HEK293T (cell line): ENCODE results near the gene BAHD1.
A peak's percentile ranks its signal among the peaks of the same experiment; 100 is the strongest.

ENCODE experiments used
- CTCF ChIA-PET: fragments of 350-600 bp; formaldehyde crosslinking; extraction: SDS; loops from one replicate; lab custom pipeline; 2021; ENCODE audit warnings: antibody characterized with exemption, inconsistent platforms; lab: Yijun Ruan, JAX
- POLR2A ChIA-PET: fragments of 350-600 bp; formaldehyde crosslinking; extraction: SDS; loops from one replicate; lab custom pipeline; 2020; ENCODE audit warnings: antibody characterized with exemption, inconsistent platforms; lab: Yijun Ruan, JAX
- DNase-seq: peaks from one replicate; pipeline ENCODE4 v3.0.0; 2012; ENCODE audit warnings: mixed read lengths; ENCODE audit errors: extremely low spot score
- ARNT ChIP-seq: fragments of 450-650 bp; IDR thresholded peaks from 2 replicates; pipeline ENCODE4 v1.6.1; 2017; ENCODE audit warnings: mild to moderate bottlenecking
- BHLHE40 ChIP-seq: fragments of 450-650 bp; IDR thresholded peaks from 2 replicates; pipeline ENCODE4 v1.6.1; 2016; ENCODE audit warnings: mild to moderate bottlenecking, moderate library complexity, borderline replicate concordance
- CTBP1 ChIP-seq: fragments of 450-650 bp; IDR thresholded peaks from 2 replicates; pipeline ENCODE4 v1.6.1; 2016; ENCODE audit warnings: borderline replicate concordance
- ELF4 ChIP-seq: fragments of 450-650 bp; IDR thresholded peaks from 2 replicates; pipeline ENCODE4 v1.6.1; 2017; ENCODE audit warnings: antibody characterized with exemption
- FOXA1 ChIP-seq: fragments of 450-650 bp; IDR thresholded peaks from 2 replicates; pipeline ENCODE4 v1.6.1; 2016; ENCODE audit warnings: mild to moderate bottlenecking
- FOXK2 ChIP-seq: fragments of 450-650 bp; IDR thresholded peaks from 2 replicates; pipeline ENCODE4 v1.6.1; 2016; ENCODE audit warnings: mild to moderate bottlenecking
- FOXM1 ChIP-seq: fragments of 450-650 bp; IDR thresholded peaks from 2 replicates; pipeline ENCODE4 v1.6.1; 2017; ENCODE audit warnings: mild to moderate bottlenecking, borderline replicate concordance
- HDGF ChIP-seq: fragments of 450-650 bp; IDR thresholded peaks from 2 replicates; pipeline ENCODE4 v1.6.1; 2017; ENCODE audit warnings: antibody characterized with exemption, borderline replicate concordance
- L3MBTL2 ChIP-seq: fragments of 450-650 bp; conservative IDR thresholded peaks from 2 replicates; pipeline ENCODE4 v1.6.1; 2016; ENCODE audit warnings: mild to moderate bottlenecking
- LEF1 ChIP-seq: fragments of 450-650 bp; IDR thresholded peaks from 2 replicates; pipeline ENCODE4 v1.6.1; 2017; ENCODE audit warnings: mild to moderate bottlenecking, borderline replicate concordance
- NFRKB ChIP-seq: fragments of 450-650 bp; IDR thresholded peaks from 2 replicates; pipeline ENCODE4 v1.6.1; 2016; ENCODE audit warnings: mild to moderate bottlenecking, moderate library complexity
- PKNOX1 ChIP-seq: fragments of 450-650 bp; IDR thresholded peaks from 2 replicates; pipeline ENCODE4 v1.6.1; 2016
- SP1 ChIP-seq: fragments of 450-650 bp; IDR thresholded peaks from 2 replicates; pipeline ENCODE4 v1.6.1; 2017
- SUZ12 ChIP-seq: fragments of 450-650 bp; IDR thresholded peaks from 2 replicates; pipeline ENCODE4 v1.6.1; 2016; ENCODE audit warnings: mild to moderate bottlenecking
- TARDBP ChIP-seq: fragments of 450-650 bp; IDR thresholded peaks from 2 replicates; pipeline ENCODE4 v1.6.1; 2016
- ZNF384 ChIP-seq: fragments of 450-650 bp; IDR thresholded peaks from 2 replicates; pipeline ENCODE4 v1.6.1; 2016

Gene BAHD1

GRCh38 chr15:40439461-40439959, 1.2 kb upstream of the BAHD1 start:
- TF ChIP-seq ELF4: no peak
- no peak for TF ChIP-seq BHLHE40
- no peak for TF ChIP-seq L3MBTL2
- TF ChIP-seq FOXM1: no peak
- TF ChIP-seq ZNF384: no peak
- no peak for TF ChIP-seq LEF1
- no peak for TF ChIP-seq FOXA1
- no peak for TF ChIP-seq PKNOX1
- no peak for TF ChIP-seq CTBP1
- TF ChIP-seq NFRKB: no peak
- no peak for TF ChIP-seq HDGF
- TF ChIP-seq TARDBP: no peak
- TF ChIP-seq SP1: no peak
- no peak for TF ChIP-seq SUZ12
- TF ChIP-seq ARNT: no peak
- TF ChIP-seq FOXK2: no peak
- CTCF ChIA-PET: interaction anchor here (0.6 to 1.5 kb wide), 3 partner anchors 8 to 568 kb away, joined by 3 to 5 read pairs (median 4); no protein-coding TSS in a partner anchor
- POLR2A ChIA-PET: interaction anchor here (0.8 to 1.7 kb wide), 7 partner anchors 9 to 130 kb away, joined by 3 to 7 read pairs (median 5); partner anchors contain the start of genes CCDC32, CHST14 and RPUSD2
- DNase-seq: peak; percentile 14

DNA sequence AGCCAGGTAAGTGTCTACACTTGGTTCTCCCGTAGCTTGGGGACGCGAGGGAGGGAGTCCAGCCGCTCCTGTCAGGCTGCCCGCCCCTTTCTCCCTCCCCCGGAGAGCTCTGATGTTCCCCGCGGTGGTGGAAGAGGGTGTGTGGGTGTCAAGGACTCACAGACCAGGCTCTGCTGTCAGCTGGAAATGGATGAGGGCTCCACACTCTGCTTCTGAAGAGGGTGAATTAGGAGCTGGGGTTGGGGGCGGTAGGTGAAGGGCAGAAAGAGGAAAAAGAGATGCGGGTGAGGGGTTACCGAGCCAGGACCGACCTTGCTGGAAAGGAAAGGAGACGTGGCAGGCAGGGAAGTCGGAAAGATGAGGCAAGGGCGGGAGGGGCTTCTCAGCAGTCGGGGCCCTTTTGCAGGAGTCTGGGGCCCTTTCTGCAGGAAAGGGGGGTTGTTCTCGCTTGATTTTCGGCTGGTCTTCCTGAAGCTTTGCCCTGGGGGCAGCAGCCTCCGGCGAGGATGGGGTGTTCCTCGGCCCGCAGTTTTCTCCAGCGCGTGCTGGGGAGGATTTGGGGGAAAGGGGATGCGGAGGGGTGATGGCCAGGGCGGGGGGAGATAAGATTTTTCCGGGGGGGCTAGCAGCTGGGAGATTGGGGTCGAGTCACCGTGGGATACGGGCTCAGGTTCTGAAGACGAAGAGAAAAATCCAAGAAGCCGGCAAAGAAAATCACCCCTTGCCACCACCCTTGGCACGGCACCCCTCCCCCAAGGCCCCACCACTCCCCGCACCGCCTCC, 602 bp upstream of the BAHD1 start:
- ChIA-PET POLR2A (interaction anchor here (0.8 to 1.7 kb wide), 11 partner anchors 9 to 129 kb away, joined by 3 to 7 read pairs (median 3); partner anchors contain the start of genes CCDC32, CHST14, IVD and RPUSD2), CTCF (interaction anchor here (0.6 to 1.5 kb wide), 4 partner anchors 9 to 568 kb away, joined by 3 to 5 read pairs (median 4); no protein-coding TSS in a partner anchor)
- TF ChIP-seq SUZ12: no peak
- no peak for TF ChIP-seq CTBP1
- no peak for TF ChIP-seq FOXK2
- TF ChIP-seq HDGF: no peak
- TF ChIP-seq SP1: no peak
- TF ChIP-seq FOXA1: no peak
- TF ChIP-seq ZNF384: no peak
- no peak for TF ChIP-seq LEF1
- TF ChIP-seq ARNT: no peak
- peak; percentile 12 for DNase-seq

GRCh38 chr15:40441565-40442531, 1.1 kb downstream of the BAHD1 start:
- ChIA-PET POLR2A (no interaction called here), CTCF (no interaction called here)
- TF ChIP-seq SUZ12 (no peak), SP1 (no peak), ARNT (no peak), ELF4 (no peak), ZNF384 (no peak), PKNOX1 (no peak), L3MBTL2 (no peak), BHLHE40 (no peak), FOXK2 (no peak), LEF1 (no peak), CTBP1 (no peak), FOXA1 (no peak), HDGF (no peak), TARDBP (no peak), FOXM1 (no peak), NFRKB (no peak)
- peak; percentile 17 for DNase-seq

- DNase-seq: no peak
- ChIA-PET POLR2A (interaction anchor here (0.6 kb wide), 1 partner anchor 64 kb away, joined by 3 read pairs; no protein-coding TSS in a partner anchor), CTCF (no interaction called here)
- no peak for TF ChIP-seq FOXA1
- TF ChIP-seq FOXK2: no peak
- no peak for TF ChIP-seq L3MBTL2
- TF ChIP-seq ARNT: no peak
- no peak for TF ChIP-seq SP1
- TF ChIP-seq LEF1: no peak
Measured at GRCh38 chr15:40443255-40443654, 2.5 kb downstream of the BAHD1 start.

- POLR2A ChIA-PET: no interaction called here
- TF ChIP-seq FOXK2 (no peak), PKNOX1 (no peak), CTBP1 (no peak), ARNT (no peak), HDGF (no peak), BHLHE40 (no peak), L3MBTL2 (no peak), FOXA1 (no peak), SP1 (no peak), LEF1 (no peak), ZNF384 (no peak), ELF4 (no peak)
- DNase-seq: no peak
- CTCF ChIA-PET: interaction anchor here (0.6 kb wide), 1 partner anchor 184 kb away, joined by 3 read pairs; no protein-coding TSS in a partner anchor
Measured at GRCh38 chr15:40443846-40444245, 3.1 kb downstream of the BAHD1 start.
